Measurements from ENCODE around the gene DFFB. TPM values are rescaled to one million over a fixed set of nuclear protein-coding genes. Genes with fewer than 3 reads are reported as not detected.

The DFFB gene
- total RNA-seq, 1 donor from 2014 or later, result 5.1 TPM

DNA sequence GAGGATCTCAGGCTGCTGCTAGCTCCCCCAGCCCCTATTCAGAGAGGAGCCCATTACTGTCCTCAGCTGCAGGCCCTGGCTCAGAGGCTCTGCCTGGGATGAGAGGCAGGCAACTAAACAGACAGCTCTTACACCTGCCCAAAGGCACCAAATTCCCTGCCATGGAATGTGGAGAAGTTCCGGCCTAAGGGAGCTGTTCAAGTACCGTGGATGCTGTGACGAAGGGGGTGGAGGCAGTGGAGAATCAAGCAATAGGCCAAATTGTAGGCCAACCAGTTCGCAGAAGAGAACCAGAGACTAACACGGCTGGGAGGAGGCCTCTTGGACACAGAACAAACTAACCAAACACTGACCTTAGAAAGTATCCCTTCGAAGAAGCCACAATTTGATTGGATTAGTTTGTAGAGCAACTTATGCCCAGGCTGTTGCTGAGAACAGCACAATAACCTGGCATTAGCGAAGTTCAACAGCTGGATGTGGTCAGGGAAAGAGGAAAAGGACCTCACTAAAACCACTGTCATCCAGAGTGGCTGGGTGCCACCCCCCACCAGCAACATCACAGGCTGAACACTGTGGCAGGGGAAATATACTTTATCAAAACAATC lies 39.2 kb downstream of the DFFB start:
- no peak for DNase-seq (ENCODE audit: low read depth)

DNA sequence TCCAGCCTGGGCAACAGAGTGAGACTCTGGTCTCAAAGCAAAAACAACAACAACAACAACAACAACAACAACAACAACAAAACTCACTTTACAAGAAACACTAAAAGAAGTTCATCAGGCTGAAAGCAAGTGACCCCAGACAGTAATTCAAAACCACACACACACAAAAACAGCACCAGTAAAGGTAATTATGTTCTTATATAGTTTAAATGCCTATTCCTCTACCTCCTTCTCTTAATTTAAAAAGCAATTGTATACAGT lies 41.1 kb downstream of the DFFB start:
- no peak for DNase-seq (ENCODE audit: low read depth)

DNA sequence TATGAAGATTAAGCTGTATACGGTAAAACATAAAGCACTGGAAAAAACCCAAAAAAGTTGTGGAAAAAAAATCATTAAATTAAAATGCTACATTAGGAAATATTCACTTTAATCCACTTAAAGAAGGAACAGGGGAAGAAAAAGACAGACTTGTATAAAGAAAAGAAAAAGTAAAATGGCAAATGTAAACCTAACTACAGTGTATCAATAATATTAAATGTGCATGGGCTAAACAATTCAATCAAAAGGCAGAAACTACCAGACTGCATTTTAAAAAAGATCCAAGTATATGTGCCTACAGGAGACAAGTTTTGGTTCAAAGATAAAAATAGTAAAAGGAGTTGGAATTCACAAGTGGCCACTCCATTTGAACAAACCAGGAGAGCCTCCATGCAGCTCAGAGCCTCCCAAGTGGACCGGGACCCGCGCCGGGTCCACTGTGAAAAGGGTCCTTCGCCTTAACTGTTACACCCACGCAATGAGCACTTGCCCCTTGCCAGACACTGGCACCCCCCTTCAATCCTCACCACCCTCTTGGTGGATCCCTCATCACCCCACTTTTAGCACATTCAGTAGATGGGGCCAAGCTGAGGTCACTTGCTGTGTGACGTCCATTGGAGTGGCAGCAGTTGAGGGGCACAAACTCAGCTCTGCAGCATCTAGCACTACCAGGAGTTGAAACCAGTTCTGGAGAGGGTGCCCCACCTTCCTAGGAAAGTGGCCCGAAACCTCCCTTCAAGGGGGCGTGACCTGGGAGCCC lies 41.9 kb downstream of the DFFB start:
- no peak for DNase-seq (ENCODE audit: low read depth)

DNA sequence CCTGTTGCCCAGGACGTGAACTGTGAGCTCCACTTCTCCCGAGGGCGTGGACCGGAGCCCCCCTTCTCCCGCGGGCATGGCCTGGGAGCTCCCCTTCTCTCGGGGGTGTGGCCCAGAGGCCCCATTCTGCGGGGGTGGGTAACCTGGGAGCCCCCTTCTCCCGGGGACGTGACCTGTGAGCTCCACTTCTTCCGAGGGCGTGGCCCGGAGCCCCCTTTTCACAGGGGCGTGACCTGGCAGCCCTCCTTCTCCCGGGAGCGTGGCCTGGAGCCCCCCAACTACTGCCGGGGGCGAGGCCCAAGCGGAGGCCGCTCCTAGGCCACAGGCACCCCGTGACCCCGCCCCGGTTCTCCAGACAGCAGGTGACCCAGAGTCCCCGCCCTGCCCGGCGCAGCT lies 42.5 kb downstream of the DFFB start:
- no peak for DNase-seq (ENCODE audit: low read depth)

DNA sequence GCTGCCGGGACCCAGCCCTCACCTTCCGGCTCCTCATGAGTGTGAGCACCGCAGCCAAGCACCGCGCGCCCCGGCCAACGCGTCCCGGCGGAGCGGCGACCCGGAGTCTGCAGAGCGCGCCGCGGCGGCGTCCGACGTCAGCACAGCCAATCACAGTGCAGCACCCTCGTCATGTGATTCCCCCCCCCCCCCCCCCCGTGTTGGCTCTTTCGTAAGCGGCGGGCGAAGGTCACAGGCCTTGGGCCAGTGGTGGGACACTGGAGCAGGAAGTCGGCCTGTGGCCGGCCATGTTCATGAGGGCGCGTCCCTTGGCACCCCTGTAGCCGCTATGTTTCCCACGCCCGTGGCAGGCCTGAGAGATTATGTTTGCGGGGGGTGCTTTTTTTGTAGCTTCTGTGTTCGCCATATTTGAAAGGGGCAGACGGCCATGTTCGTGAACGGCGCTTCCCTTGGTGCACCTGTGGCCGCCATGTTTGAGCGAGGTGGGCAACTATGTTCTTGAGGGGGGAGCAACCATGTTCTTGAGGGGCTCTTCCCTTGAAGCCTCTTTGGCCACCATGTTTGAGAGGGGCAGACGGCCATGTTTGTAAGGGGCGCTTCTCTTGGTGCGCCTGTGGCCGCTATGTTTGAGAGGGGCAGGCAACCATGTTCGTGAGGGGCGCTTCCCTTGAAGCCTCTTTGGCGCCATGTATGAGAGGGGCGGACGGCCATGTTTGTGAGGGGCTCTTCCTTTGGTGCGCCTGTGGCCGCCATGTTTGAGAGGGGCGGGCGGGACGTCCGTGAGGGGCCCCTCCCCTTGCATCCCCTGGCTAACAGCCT lies 43.1 kb downstream of the DFFB start, which contains the start of gene C1orf174:
Gene C1orf174 (minus strand): TSS at position 123 of the 819 bp plus-strand sequence. CDS start 86 bp downstream, at position 37.
- DNase-seq (ENCODE audit: low read depth), result peak; percentile 93

DNA sequence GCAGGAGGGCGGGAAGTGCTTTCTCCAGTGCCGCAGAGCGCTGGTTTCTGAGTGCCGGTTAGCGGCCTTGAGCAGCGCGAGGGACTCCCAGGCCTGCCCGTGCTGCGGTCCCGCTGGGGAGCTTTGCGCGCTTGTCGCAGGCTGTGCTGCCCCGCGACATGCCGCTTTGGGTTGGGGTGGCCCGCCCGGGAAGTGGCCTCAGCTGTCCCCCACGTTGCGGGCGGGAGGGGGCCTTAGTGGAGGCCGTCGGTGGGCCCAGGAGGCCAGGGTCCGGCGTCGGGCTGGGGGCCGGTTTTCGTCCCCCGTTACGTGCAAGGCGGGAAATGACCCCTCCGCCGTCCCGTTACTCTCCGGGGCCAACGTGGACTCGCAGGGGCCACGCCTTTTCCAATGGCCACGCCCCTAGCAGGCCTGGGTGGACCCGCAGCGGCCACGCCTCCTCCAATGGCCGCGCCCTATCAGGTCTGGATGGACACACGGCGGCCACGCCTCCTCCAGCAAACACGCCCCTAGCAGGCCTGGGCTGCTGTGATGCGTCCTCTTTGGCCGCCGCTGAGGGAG lies 43.8 kb downstream of the DFFB start:
- DNase-seq (ENCODE audit: low read depth), result peak; percentile 86

DNA sequence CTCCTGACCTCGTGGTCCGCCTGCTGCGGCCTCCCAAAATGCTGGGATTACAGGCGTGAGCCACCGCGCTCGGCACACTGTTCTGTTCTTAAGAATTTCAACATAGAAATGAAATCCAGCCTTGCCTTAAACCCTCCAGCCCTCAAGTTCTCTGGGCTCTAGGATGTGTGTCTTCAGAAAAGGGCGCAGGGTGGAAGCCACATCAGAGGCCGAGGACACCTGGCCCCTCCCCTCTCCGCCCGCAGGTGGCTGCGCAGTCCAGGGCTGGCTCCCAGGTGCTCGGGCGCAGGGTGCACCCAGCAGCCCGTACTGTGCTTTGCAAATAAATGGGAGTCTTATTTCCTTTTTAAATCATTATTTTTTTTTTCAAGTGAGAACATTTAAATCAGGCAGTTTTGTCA lies 44.8 kb downstream of the DFFB start:
- DNase-seq (ENCODE audit: low read depth), result no peak

DNA sequence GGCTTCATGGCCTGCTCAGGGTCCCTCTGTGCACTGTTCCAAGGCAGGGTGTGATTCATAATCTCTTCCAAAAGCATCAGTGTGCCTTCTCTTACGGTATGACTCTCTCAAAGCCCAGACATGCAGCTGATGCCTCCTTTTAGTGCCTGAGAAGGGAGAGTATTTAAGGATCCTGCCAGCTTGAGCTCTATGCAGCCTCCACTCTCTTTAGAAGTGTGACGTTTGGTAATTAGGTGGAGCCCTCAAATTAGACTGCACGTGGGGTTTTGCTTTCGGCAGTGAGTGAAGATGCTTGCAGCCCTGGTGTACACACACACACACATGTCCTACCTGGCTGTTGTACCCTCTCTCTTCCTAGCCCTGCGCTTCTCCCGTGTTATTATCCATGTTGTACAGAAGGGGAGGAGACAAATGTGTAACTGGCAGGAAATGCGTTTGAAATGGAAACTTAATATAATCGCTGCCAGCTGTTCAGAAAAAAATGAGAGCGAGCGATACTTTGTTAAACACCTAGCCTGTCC lies 45.4 kb downstream of the DFFB start:
- DNase-seq (ENCODE audit: low read depth), result no peak

DNA sequence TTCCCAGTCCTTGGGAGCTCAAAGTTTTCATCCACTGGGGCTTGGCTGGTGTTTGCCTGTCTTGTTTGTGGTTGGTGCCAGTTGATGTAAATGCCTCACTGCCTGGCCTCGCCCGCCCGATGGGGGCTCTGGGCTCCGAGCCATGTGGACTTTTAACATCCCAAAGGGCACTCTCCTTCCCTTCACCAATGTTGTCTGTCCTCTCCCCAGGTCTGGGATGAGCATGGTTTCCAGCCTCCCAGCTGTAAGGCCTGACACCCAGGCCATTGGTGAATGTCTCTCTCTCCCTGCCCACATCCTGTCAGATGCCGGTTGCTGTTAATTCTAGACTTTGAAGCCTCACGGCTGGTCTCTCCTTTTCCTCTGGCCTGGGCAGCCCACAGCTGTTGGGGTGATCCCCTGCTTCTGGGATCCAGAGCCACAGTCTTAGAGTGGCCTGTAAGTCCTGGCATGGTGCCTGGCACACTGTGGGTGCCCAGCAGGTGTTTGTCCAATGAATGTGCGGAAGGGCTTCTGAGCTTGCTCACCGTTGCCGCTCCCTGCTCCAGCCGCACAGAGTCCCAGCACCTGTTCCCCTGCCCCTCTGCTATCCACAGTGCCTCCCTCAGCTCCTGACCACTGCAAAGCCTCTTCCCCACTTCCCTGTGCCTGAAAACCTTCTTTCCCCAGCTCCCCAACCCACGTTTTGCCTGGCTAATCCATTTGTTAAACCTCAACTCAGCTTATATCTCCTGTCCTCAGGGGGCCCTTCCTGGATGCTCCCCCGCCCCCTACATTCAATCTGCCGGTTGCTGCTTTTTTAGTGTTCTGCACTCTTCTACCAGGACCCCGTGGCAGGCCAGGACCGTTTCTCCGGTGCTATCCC lies 46.1 kb downstream of the DFFB start:
- DNase-seq (ENCODE audit: low read depth), result peak; percentile 25

DNA sequence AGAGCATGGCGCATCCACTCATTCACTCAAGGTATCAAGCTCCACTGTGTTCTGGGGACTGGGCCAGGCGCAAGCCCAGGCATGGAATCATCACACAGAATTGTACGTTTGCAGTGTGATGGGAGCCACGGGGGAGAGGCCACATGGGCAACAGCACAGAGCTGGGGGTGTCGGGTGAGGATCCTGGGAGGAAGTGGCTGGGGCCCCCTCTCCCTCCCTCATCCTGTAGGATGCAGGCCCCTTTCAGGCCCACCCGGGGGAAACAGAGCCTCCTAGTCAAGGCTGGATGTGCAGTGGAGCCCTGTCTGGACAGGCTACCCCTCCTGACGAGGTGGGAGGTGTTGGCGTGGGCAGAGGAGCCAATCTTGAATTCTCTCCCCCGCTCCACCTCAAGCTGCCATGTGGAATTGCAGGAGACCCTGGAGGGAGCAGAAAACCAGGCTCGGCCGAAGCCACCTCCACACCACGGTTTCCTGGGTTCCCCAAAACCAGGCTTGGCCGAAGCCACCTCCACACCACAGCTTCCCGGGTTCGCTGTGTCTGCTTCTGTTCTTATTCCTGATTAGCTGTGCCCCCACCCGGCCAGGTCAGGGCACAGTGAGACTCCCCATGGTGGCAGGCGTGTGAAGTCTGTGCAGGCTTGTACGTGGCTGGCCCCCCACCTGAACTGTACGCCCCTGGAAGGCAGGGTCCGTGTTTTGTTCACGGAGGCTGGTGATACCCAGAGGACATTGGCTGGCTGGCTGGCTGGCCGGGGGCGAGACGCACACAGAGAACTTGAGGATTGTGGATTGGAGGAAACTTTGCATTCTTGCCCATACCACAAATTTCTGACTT lies 46.9 kb downstream of the DFFB start:
- no peak for DNase-seq (ENCODE audit: low read depth)

DNA sequence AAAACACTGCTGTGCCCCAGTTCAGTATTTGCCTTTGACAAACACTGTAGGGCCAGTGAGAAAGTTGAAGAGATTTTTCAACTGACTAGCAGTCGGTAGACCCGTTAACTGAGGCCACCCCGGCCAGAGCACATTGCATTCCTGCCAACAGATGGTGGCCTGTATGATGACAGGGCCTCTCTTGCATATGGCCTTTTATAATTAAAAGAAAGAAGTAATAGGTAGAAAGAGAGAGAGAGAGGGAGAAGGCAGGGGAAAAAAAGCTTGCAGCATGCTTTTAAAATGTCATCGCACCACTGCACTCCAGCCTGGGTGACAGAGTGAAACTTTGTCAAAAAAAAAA lies 47.5 kb downstream of the DFFB start:
- no peak for DNase-seq (ENCODE audit: low read depth)

DNA sequence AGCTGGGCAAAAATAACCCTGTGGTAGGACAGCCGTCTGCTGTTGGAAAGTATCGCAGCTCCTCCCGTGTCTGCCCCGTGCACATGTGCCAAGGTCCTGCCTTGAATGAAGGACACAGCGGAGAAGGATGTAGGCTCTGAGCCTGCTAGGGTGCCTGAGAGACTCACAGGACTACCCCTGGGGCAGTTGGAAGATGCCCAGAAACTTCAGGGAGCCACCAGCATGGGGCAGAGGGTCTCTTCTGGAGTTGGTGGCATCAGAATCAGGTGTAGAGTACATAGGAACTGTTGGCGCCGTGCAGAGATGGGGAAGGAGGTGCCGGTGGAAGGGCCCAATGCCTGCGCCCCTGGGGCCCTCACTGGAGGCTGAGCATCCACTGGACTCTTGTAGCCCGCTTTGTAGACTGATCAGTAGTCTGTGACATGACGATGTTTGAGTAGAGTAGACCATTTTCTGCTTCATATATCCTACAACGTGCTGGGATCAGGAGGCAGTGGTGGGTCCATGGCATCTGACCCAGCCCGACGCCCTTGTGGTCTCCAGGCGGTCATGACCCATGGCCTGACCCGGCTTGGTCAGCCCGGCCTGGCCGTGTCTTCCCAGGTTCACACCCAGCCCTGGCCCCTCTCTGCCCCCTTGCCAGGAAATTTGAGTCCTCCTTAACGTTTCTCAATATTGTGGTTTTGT lies 48.1 kb downstream of the DFFB start:
- no peak for DNase-seq (ENCODE audit: low read depth)

DNA sequence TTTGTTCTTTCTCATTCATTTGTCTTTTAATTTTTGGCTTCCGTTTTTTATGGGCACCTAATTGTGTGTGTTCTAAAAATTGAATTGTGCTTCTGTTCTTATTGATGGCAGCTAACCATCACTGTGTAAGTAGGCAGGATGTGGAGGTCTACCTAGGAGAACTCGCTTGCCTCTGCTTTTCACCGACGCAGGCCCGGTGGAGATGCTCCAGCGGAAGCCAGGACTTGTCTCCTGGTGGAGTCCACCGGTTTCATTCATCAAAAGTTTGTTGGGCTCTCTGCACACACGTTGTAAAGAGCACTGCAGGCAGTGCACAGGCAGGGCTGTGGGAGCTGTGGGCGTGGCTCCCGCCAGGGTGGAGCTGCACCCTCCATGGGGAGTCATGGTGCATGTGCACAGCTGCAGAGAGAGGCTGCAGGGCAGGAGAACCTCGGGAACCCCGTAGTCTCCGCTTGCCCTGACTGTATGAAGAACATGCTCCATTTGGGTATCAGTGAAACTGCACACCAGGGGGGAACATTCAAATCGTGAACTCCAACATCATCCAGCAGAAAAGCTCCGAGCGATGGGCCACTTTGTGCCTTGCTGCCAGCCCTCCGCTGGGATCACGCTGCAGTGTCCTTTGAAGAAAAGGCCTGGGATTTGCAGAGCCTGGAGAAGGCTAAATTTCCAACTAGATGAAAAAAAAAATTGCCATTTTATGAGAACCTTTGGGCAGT lies 48.8 kb downstream of the DFFB start:
- no peak for DNase-seq (ENCODE audit: low read depth)

DNA sequence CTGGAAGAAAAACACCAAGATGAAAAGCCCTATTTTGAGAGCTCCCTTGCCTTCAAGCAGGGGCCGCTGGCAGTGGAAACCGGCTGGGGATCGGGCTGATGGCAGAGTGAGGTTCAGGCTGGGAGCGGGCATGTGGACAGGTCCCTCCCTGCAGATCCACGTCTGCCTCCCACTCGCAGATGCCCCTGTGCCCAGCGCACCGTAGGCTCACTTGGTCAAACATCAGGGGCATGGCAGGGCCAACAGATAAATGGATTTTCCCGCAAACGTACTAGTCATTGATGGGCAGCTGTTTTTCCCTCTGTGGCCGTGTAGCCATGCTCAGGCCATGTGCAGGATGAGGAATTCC lies 49.4 kb downstream of the DFFB start:
- no peak for DNase-seq (ENCODE audit: low read depth)

DNA sequence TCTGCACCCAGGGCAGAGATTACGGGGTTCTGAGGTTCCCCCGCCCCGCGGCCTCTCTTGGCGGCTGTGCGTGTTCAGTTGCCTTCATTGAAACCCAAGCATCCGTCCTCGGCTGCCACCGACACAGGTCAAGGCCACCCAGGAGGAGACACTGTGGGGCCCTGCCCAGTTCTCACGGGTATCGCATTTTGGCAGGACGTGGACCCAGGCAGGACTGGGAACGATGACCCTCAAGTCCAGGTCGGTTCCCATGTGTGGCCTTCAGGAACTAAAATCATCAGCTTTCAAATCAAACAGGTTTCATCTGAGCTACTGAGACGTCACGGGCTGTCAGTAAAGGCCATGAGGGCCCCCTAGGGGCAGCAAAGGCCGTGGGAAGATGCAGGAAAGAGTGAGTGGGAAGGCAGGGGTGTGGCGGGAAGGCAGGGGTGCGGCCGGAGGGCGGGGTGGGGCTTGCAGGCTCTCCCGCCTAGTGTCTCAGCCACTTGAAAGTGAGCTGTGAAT lies 49.8 kb downstream of the DFFB start:
- no peak for DNase-seq (ENCODE audit: low read depth)

DNA sequence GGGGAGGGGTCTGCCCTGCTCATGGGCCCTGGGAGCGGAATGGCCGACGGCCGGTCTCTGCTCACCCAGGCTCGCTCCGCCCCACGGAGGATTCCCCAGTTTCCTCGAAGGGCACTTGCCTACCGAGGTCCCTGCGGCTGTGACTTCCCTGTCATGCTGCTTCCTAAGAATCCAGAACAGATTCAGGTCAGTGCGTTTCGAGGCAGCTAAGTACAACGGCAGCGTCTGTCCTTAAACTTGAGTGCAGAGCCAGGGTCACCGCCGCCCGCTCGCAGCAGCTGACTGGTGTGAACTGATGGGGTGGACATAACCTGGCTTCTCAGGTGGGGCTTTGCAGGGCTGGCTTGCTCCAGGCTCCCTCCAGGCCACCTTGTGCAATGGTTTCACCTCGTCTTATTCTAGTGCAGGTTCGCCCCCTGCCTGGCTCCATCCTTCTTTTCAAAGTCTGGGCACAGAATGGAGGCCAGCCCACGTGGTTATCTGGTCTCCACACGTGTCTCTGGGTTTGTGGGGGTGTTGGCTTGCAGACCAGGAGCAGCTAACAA lies 50.4 kb downstream of the DFFB start:
- no peak for DNase-seq (ENCODE audit: low read depth)

DNA sequence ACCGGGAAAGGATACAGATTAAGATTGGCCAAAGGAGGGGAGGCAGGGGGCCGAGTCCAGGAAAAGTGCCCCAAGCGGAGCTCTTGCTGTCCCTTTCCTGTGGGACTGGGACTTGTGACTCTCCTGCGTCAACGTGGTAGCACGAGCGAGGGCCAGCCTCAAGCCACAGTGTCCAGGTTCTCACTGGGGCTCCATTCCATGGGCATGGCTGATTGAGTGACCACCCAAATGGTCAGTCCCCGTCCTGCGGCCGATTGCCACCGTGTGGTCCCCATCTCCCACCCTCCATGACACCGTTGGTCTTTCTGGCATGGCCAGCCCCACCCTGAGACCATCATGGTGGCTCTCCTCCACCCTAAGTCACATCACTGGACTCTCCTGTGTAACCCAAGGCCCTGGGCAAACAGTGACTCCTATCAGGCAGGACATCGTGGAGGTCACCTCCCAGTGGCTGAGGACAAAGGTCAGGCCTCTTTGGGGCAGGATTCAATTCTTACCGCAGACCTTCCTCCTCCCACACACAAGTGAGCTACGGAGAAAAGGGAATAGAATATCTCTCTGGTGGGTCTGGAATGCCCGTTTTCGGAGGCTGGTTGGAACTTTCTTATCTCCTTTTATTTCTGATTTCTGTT lies 51.7 kb downstream of the DFFB start:
- no peak for DNase-seq (ENCODE audit: low read depth)

DNA sequence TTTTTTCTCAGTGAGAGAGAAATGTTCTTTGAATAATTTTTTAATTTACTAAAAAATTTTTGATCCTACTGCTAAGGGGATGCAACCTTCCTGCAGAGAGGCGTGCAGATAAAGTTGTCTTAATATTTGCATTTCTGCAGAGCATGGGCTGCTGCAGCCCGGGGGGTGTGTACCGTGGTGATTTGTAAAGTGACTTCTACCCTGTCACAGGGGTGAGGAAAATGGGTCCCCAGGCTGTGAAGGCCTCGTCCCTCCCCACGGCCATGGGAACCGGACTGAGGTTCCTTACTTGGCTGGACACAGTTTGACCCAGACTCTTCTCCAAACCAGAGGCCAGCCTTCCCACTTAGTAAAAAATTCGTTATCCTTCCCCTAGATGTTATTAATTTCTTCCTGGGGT lies 52.3 kb downstream of the DFFB start:
- no peak for DNase-seq (ENCODE audit: low read depth)
